HG02870 (cell line): Measurements from ENCODE around the gene SMIM5.
"Not testable (repeated sequence)": the region's sequence is repeated elsewhere in the genome, so short reads cannot be mapped to it uniquely, and the experiment has no call there.

Source experiments
- ATAC-seq: cut with Tn5 transposase; IDR thresholded peaks from one replicate; pipeline ENCODE4 v1.9.1; 2021; ENCODE audit warnings: mild to moderate bottlenecking, moderate library complexity; ENCODE audit not compliant: unreplicated experiment

SMIM5 gene

DNA sequence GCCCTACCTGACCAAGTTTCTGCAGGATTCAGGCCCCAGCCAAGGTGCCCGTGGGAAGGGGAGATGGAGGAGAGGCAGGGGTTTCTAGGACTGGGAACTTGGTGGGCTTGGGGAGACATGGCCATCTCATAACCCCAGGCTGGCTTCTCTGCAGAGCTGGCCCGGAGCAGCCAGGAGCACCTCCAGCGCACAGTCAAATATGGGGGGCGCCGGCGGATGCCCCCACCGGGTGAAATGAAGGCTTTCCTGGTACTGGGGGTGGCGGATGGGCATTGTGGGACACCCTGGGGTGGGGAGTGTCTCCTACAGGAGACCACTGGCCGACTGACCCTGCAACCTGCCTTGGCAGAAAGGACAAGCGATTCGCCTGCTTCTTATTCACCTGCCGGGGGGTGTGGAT, 9.2 kb upstream of the SMIM5 start:
- no peak for ATAC-seq

DNA sequence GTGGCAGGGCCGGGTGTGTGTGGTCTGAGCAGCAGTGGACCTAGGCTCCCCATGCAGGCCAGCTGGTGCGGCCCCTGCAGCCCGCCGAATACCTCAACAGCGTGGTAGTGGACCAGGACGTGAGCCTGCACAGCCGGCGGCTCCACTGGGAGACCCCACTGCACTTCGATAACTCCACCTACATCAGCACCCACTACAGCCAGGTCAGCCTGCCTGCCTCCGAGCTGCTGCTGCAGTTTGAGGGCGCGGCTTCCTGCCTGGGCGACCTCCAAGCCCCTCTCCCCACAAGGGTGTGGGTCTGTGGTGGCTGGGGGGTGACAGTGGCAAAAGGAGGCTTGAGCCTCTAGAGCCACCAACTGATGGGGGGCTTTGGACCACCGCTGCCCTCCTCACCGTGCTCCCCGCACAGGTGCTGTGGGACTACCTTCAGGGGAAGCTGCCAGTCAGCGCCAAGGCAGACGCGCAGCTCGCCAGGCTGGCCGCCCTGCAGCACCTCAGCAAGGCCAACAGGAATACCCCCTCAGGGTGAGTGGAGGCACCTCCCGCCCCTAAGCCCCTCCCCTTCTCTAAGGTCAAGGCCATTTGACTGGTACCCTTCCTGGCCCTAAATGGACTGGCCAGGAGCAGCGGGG, 8.4 kb upstream of the SMIM5 start:
- ATAC-seq = no peak

DNA sequence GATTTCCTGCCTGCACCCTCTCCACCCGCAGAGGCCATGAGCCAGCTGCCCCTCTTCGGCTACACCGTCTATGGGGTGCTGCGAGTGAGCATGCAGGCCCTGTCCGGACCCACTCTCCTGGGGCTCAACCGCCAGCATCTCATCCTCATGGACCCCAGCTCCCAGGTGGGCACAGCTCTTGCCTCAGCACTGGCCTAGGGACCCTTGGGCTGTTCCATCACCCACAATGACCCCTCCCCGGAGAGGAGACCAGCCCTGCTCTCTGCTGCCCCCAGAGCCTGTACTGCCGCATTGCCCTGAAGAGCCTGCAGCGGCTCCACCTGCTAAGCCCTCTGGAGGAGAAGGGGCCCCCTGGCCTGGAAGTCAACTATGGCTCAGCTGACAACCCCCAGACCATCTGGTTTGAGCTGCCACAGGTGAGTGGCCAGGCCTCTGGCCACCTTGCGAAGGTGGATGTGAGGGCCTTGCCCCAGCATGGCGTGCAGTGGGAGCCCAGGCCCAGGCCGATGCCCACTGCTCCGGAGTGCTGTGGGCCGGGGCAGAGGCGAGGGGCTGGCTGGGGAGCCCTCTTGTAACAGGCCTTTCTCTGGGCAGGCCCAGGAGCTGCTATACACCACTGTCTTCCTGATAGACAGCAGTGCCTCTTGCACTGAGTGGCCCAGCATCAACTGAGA, 7.3 kb upstream of the SMIM5 start:
- no peak for ATAC-seq

DNA sequence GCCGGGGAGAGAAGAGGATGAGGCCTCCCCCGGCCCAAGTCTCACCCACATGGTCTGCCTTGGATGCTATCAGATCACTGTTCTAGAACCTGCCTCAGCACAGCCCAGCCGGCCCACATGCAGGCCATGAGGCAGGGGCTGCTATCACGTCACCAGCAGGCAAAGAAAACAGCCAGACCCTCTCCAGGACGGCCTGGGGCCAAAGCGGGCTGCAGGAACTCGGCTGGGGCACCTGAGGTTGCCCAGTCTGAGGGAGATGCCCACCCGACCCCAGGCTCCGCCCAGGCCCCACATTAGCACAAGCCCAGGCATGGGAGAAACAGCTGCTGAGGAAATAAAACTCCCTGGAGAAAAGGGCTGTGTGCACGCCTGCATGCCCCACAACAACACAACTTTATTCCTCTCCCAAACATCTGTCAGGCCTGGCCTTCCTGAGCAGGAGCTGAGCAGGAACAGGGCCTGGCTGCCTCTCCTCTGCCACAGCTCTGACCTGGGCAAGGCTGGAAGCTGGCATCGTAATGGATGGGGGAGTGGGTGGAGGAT, 6.7 kb upstream of the SMIM5 start:
- no peak for ATAC-seq

DNA sequence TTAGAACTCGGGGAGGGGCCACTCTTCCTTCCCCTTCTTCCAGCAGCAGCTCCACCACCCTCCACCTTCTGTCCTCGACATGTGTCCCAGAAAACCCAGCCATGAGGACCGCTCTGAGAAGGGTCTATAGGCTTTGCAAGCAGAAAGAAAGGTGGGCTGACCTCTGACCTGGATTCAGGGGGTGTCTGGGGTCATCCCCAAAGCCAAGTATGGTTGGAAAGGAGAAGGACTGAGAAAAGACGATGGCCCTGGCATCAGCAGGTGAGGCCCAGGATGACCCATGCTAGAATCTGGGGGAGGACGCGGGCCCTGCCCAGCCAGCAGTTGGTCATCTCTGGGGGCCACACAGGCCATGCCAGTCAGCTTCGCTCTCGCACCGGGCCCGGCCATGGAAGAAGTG, 6.1 kb upstream of the SMIM5 start:
- ATAC-seq = no peak

DNA sequence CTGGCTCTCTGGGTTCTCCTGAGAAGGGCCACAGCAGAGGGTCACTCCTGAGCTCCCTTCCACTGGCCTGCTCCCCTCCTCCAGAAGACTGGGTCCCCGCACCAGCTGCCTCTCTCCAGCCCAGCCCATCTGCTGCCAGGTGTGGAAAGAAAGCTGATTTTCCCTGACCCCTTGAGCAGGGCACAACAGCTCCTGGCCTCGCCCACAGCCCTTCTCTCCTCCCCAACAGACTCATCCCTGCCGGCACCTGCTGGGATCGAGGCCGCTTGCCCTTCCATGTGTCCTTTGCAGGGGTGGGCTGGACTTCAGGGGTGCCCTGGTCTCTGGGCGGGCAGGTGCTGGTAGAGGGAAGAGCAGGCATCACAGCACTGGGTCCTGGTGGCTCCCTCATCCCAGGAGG, 4.8 kb upstream of the SMIM5 start:
- no peak for ATAC-seq

DNA sequence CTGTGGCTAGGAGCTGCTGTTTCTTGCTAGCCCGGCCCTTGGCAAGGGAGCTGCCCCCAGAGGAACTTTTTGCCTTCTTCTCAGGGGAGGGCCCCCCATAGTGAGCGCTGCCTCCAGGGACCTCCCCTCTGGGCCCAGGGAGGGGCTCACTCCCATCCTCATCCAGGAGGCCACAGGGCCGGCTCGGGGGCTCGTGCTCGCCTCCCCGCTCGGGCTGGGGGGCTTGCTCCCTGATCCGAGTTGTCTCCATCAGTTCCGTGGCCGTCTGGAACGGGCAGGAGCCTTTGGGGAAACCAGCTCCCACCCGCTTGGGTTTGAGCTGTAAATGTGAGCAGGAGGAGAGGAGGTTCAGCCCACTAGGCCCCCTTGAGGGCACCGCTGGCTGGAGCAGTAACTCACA, 4.1 kb upstream of the SMIM5 start:
- no peak for ATAC-seq

DNA sequence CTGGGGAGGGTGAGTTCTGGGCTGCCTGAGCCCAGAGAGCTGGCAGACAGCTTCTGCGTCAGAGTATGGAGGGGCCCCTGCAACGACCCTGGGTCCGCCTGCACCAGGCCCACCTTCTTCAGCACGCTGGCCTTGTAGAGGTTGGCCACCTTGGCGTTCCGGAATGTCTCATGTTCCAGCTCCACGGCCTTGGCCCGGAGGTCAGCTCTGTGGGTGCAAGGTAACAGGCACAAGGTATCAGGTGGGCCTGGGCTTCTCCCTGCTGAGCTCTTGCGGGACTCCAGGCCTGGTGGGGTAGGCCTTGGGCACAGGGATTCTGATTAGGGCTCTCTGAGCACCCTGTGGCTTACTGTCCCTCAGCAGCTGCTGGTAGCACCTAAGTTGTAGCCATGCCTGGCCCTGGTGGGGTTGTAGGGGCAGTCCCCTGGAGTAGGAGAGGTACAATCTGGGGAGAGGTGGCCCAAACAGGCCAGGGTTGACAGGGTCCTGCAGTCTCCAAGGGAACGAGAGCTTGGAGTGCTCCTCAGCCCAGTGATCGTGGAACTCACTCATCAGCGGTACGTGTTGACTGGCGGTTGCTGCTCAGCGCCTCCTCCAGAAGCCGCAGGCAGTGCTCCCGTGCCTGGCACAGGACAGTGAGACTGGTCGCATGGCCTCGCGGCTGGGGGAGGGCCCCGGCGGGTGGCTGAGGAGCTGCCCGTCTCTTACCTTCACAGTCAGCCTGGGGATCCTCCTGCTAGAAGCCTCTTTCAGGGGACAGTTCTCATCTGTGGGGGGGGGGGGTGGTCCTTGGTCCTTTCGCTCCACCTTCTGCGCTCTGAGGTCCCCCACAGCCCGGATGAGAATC, 2.9 kb upstream of the SMIM5 start:
- no peak for ATAC-seq

DNA sequence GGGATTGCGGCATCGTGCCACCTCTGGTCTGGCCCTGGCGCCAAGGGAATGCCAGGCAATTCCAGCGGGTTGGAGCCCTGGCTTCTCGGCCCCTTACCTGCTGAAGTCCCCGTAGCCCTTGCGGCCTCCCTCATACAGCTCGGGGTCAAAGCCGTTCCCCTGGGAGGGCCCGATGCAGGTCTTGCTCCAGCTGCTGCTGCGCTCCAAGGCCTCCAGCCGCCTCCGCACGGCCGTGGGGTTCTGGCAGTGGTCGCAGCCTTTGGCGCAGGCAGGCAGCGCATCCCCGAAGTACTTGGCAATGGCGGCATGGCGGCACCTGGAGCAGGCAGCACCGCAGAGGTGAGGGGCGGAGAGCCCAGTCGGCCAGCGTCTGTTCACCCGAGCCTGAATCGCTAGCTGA, 1.9 kb upstream of the SMIM5 start:
- no peak for ATAC-seq

DNA sequence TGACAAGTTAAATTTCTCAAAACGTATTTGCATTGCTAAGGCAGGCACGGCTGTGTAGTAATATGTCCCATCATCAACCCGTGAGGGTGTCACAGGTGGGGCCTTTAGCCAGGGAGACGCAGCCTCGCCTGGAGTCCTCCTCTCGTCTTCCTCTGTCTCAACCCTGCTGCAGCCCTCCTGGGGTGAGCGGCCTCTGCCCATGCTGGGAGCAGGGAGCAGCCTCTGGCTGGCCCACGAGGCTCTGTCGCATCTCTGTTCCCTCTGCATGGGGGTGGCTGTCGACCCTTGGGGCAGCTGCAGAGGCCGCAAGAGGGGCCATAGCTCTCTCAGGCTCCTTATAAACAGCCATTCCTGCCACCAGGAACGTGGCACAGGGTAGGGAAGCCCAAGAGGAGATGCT, 806 bp upstream of the SMIM5 start:
- ATAC-seq = no peak

DNA sequence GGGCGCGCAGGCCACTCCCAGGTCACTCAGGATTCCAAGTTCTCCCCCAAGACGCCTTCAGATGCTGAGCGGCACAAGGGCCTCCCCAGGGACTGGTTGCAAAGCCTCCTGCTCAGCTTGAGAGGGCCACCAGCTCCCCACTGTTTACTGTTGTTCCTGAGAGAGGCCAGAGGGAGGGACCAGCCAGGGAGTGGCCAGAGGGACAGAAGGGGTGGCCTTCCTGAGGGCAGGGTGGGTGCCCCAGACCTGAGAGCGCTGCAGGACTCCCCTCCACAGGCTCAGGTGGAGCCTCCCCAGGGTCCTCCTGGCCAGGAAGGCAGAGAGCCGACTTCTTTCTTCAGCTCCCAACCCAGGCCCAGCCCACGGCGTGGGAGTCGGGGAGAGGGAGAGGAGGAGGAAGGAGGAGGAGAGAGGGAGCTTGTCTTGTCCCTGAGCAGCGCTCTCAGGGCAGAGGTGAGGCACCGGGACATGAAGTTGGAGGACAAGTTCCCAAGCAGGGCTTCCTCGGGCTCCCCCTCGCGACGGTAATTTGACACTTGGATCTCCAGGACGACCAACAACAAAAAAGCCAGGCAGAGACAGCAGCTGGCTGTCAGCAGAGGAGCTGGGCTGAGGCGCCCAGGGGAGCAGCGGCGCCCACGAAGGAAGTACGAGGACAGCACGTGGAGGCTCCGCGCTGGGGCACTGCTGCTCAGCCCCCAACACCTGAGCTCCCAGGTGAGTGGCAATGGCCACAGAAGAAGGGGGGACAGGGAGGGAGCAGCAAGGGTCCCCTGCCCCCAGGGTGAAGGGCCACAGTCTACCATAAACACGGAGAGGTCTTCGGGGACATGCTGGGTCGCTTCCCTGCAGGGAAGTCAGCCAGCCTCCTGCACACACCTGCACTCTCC, 497 bp downstream of the SMIM5 start:
- no peak for ATAC-seq

DNA sequence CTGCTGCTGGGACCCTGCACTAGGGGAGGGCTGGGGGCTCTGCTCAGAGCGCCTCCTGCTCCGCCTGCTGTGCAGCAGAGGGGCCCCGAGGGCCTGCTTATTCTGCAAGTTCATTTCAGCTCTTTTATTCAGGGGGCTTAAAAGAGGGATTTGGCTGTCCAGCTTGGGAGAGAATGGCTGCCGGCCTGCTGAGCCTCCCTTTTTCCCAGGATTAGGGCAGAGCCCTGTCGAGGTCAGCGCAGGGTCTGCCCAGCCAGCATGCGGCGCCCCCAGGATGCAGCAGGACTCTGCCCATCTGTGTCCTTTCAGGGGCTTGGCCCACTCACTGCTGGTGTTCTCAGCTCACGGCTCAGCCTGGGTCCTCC, 1.1 kb downstream of the SMIM5 start:
- no peak for ATAC-seq

DNA sequence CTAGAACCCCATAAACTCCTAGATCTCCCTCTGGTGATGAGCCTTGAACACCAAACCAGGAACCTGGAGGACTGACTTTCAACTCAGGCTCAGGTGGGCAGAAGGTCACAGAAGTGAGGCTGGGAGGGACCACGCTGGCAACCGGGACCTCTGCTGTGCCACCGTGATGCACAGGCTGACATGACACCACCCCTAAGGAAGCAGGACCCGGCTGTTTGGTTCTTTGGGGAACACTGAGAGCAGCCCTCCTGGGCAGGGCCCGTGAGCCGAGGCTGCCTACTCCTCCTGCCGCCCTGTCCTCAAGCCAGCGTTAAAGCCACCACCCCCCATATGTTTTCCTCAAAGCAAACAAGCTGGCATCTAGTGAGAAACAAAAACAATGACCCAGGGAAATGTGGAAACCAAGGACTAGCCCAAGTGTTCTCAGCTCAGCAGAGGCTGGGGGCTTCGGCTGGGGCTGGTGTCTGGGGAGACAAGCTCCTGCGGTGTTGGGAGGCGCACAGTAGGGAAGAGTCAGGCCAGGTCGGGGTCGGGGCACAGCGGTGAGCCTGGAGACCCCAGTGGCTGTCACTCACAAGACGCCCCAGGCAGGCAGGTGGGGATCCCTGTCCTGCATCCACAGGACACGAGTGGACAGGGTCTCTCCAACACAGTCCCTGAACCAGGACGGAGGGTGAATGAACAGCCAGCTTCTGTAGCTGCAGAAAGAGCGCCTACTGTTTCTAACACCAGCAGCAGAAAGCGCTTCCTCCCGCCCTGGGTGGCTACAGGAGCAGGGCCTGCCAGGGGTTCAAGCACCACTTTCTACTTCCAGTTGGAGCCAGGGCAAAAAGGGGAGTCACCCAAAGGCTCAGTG, 1.7 kb downstream of the SMIM5 start:
- ATAC-seq = no peak

DNA sequence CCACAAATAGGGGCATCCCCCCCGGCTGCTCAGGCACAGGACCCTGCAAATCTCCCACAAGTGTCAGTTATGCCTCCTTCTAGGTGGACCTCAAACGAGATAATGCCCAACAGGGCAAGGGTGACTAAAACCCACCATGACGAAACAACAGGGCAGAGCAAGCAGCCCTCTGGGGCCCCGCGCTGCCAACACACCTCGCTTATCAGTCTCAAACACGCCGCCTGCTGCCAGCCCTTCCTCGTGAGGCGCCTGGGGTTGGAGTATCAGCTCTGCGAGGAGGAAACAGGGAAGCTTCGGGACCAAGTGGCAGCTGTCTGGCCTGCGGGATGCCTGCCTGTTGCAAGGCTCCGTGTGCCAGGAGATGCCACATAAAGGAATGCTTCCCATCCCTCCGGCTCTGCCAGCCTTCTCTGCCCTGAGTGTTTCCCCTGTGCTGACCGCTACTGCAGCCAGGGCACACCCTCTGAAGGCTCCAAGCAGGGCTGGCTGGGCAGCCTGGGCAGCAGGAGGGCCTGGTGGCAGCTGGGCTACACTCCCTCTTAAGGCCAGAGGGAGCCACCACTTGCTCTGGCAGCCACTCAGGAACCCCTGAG, 2.5 kb downstream of the SMIM5 start:
- ATAC-seq = no peak

DNA sequence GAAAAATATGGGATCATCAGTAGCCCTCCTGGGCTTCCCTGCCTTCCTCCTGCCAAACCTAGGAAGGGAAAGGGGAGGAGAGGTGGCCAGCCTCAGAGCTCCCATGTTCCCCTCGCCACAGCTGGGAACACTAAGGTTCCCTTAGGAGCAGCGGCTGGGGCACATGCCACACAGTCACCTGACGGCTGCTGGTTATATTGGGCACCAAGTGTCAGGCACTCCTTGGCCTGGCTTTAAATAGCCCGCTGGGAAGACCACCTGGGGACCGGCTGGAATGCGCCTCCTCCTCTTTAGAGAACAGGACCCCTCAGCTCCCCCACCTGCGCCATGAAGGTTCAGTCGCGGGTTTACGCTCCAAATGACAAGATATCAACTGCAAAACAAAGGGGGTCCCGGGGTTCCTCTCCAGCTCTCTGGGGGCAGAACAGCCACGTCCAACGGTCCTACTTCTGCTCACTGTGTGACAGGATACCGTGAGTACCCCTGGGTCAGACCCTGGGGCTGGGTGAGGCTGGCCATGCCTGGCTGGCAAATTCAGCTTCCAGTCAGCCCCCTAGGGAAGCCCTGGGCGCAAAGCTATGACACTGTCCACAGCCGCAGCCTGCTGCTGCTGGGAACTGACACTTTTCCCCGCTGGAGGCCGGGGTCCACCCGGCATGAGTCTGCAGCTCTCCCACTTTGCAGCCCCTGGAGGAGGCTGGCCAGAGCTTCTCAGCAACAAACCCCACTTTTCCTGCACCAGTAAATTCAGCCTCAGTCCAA, 3.3 kb downstream of the SMIM5 start:
- no peak for ATAC-seq

DNA sequence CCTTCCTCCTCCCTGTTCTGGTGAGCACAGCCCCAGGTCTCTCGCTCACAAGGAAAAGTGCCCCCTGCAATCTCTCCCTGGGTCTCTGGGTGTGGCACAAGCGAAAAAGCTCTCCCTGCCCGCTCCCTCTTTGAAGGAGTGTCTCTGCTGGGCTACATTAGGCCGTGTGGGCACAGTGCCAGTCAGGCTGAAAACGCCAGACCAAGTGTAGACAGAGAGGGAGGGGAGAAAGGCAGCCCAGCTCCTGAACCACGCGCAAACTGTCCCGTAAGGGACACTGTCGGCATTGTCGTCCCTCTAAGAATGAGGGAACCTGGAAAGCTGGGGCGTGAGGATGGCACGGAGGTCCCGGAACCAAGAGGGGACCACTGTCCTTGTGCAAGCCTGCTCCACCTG, 3.9 kb downstream of the SMIM5 start:
- ATAC-seq = no peak

DNA sequence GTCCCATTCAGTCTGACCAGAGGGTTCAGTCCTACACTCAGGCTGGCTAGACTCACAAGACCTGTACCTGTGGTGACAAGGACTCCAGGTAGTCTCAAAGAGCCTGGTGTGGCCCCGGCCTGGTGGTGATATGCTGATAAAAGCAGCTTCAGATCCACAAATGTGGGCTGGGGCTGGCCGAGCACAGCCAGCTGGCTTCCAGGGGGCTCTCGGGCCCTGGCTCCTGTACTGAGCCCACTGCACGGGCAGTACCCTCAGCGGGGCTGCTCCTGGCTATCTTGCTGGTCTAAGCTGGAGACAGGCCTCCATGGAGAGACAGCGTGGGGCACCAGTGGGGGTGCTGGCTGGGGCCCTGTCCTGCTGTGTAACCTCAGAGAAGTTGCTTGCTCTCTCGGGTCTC, 4.3 kb downstream of the SMIM5 start:
- no peak for ATAC-seq

DNA sequence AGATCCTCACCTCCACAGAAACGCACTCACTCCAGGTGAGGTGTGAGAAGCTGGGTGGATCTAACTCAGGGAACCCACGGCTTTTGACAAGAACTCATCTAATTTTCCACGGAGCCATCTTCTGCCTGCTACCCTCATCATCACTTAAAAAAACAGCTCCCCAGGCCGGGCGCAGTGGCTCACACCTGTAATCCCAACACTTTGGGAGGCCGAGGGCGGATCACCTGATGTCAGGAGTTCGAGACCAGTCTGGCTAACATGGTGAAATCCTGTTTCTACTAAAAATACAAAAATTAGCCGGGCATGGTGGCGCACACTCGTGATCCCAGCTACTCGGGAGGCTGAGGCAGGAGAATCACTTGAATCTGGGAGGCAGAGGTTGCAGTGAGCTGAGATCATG, 4.8 kb downstream of the SMIM5 start:
- ATAC-seq = not testable (repeated sequence)

DNA sequence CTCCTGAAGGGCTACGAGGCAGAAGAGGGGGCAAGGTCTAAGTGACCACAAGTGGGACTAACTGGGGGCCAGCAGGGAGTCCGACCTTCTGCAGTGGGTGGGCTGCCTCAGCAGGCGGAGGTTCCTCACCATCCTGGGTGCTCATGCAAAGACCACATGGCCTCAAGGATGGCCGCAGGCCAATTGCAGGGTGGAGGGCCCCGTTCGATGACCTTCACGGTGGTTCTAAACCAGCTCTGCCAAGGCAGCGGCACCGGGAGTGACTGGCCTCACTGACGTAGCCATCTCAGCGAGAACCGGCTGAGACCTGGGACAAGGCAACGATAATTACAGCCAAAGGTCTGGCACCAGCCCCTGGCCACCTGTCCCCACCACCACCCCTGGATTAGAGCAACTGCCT, 5.7 kb downstream of the SMIM5 start:
- no peak for ATAC-seq
